HG02610 (cell line): ENCODE results near the gene GPR137B.
"Not testable (repeated sequence)": the region's sequence is repeated elsewhere in the genome, so short reads cannot be mapped to it uniquely, and the experiment has no call there.

ENCODE experiments used
- ATAC-seq: cut with Tn5 transposase; IDR thresholded peaks from one replicate; pipeline ENCODE4 v1.9.1; 2021; ENCODE audit warnings: mild to moderate bottlenecking, moderate library complexity; ENCODE audit not compliant: unreplicated experiment

The GPR137B gene

GRCh38 chr1:236186471-236186870 lies 44.1 kb downstream of the GPR137B start:
- not testable (repeated sequence) for ATAC-seq

- ATAC-seq: not testable (repeated sequence)
Measured at GRCh38 chr1:236188084-236188483, 45.7 kb downstream of the GPR137B start.

GRCh38 chr1:236193184-236193583 lies 50.8 kb downstream of the GPR137B start:
- ATAC-seq: no peak

GRCh38 chr1:236200925-236201324 lies 58.6 kb downstream of the GPR137B start:
- ATAC-seq: no peak

DNA sequence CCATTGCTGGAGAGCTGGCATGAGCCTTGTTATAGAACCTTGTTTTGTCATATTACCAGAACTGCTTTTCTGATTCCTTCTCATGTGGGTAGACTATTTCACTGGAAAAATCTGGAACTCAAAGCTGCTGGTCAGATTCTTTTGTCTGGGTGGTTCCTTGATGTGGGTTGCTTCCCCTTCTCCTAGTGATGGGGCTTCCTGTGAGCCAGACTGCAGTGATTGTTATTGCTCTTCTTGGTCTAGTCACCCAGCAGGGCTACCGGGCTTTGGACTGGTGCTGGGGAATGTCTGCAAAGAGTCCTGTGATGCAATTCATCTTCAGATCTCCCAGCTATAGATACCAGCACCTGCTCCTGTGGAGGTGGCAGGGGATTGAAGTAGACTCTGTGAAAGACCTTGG lies 59.4 kb downstream of the GPR137B start:
- ATAC-seq: no peak

- no peak for ATAC-seq
Measured at GRCh38 chr1:236204039-236204438, 61.7 kb downstream of the GPR137B start.

- ATAC-seq: no peak
Measured at GRCh38 chr1:236204656-236205055, 62.3 kb downstream of the GPR137B start.

GRCh38 chr1:236206548-236206947 lies 64.2 kb downstream of the GPR137B start:
- no peak for ATAC-seq

DNA sequence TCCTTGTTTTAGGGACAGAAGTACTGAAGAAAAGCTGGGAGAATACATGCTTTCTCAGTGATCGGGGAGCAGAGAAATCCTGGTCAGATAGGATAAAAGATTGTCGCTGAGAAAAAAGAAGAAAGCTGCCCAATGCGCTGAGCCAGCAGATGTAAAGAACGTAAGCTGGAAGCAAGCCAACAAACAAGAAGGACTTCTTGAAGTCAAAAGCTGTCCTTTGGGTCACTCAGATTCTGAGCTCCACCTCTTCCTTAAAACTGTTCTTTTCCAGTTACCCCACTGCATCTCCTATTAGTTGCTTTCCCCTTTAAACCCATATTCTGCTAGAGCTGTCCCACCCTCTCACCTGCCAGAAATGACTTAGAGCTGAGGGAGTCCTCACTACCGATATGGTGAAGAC lies 64.8 kb downstream of the GPR137B start:
- ATAC-seq: no peak

- ATAC-seq: no peak
Measured at GRCh38 chr1:236207569-236207968, 65.2 kb downstream of the GPR137B start.

DNA sequence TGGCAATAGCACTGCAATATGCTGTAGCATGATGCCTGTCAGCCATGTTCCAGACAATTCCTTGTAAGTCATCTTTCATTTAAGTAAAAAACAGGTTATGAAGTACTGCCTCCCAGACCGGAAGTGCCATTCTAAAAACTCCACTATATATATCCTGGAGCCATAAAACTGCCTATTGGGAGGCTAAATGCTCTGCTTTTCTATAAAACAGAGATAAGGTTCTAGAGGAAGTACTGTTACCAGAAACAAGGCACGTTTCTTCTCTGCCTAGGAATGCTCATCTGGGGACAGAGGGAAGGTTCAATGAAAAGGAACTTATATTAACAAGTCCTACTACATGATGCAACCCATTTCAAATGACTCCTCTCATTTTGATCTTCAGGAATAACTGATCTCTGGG lies 66.8 kb downstream of the GPR137B start:
- no peak for ATAC-seq

GRCh38 chr1:236209713-236210112 lies 67.4 kb downstream of the GPR137B start:
- ATAC-seq: no peak

GRCh38 chr1:236211815-236212214 lies 69.5 kb downstream of the GPR137B start:
- ATAC-seq: no peak

DNA sequence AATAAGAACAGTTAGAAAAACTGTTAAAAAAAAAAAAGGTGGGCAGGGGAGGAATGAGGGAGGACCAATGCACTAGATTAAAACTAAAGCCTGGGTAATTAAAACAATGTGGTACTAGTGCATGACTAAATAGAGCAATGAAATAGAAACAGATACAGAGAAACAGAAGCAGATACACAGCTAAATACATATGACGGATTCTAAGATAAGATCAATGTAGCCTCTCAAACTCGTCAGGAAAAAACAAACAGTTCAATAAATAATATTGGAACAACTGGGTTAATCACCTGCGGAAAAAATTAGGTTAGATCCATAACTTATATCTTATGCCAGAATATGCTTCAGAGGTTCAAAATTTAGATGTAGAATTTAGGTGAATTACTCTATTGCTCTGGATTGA lies 71.2 kb downstream of the GPR137B start:
- ATAC-seq: no peak

DNA sequence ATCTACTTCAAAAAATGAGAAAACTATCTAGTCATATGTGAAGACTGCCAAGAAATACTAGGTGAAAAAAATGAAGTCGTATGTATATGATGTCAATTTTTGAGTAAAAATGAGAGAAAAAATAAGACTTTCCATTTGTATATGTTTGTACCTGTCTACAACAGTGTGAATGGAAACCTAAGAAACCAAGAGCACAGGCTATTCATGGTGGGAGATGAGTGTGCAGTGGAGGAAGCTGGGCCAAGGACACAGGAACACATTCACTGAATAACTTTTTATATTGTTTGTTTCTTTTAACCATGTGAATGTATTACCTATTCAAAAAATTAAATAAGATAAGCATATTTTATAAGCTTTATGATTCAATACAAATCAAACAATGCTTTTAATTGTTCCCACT lies 72.4 kb downstream of the GPR137B start:
- ATAC-seq: peak; percentile 64

GRCh38 chr1:236220473-236220872 lies 78.1 kb downstream of the GPR137B start:
- no peak for ATAC-seq

DNA sequence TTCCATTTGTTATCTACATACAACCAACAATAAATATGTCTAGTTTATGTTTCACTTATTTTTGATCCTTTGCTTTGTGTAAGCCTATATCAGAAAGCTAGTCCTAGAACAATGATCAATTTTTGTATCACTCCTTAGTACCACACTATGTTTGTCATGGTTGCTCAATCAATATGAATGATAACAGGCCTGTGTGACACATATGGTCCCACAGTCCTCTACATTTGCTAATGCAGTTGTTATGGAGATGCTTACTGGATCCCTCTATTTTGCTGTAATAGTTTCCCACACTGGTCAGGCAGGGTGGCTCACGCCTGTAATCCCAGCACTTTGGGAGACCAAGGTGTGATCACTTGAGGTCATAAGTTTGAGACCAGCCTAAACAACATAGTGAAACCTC lies 80.3 kb downstream of the GPR137B start:
- no peak for ATAC-seq

DNA sequence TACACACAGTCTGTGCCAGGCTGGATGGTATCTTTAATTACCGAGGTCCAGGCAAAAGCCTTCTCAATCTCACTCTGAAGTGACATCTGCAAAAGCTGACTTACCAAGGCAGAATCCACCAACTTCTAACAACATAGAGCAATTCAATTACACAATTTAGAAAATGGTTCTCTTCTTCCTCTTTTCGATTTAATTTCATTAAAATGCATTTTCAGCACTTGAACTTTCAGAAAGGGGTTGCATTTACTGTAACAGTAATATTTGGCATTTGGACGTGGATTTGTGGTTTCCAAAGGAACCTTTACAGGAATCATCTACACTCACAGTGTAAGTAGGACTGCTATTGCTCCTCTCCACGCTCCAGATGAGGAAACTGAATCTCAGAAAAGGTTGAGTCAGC lies 86.1 kb downstream of the GPR137B start:
- ATAC-seq: no peak

DNA sequence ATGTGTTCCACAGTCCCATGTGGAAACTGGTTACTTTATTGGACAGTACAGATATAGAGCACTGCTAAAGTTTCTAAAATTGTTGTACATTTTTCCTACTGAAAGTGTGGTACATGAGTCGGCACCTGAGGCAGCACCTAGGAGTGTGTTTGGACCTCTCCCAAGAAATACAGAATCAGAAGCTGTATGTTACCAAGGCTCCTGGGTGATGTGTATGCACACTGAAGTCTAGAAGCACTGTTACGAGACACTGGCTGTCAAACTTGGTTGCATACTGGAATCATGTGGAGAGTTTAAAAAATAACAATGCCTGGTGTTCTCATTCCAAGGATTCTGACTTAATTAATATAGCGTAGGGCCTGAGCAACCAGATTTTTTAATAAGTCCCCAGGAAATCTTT lies 92.8 kb downstream of the GPR137B start:
- ATAC-seq: no peak

- no peak for ATAC-seq
Measured at GRCh38 chr1:236239092-236239585, 96.8 kb downstream of the GPR137B start.

DNA sequence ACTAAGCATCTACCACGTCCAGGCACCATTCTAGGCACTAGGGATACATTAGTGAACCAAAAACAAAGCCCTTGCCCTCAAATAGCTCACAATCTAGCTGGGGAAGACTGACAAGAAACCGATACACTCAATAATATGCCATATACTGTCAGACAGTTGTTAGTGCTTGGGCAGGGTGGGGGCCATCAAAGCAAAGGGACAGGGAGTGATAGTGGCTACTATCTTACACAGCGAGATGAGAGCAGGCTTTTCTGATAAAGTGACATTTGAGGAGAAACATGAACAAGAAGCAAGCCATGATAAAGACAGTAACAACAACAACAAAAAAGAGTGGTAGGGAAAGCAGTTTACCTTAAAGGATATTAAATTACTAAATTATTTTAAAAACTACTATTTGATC lies 98.3 kb downstream of the GPR137B start:
- ATAC-seq: no peak

DNA sequence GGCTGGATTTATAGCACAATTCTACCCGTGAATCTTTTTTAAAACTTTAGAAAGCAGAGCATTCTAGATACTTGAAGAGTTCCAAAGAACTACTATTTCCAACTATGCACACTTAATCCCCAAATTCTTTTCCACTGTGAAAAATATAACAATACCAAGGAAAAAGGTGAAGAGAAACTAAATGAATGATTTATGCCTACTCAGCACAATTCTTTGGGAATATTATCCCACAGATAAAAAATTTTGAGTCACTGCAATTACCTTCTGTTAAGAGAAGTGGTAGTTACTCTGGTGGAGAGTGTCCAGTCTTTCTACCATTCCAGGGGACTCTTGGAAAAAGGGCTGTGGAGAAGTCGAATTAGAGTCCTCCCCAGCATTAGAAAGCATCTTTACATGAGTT lies 100.2 kb downstream of the GPR137B start:
- no peak for ATAC-seq

DNA sequence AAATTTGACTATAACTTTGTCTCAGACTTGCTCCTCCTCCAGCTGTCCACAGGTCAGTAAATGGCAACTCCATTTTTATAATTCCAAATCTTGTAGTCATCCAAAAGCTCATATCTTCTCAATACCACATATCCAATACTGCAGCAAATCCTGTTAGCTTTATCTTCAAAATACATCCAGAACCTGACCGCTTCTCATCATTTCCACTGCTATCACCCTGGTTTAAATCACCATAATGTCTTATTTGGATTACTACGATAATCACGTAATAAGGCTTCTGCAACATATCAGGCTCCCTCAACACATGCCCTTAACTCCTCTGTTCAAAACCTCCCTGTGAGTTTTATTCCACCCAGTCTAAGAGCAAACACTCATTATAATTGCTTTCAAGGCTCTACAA lies 104.9 kb downstream of the GPR137B start:
- ATAC-seq: no peak

GRCh38 chr1:236251587-236251986 lies 109.2 kb downstream of the GPR137B start:
- no peak for ATAC-seq
